ENCODE data around the gene PDE6C. TPM values are rescaled to one million over a fixed set of nuclear protein-coding genes. Genes with fewer than 3 reads are reported as not detected.

The PDE6C gene
- total RNA-seq, 1 donor from 2014 or later = not detected

GRCh38 chr10:93670372-93670771, 58.0 kb downstream of the PDE6C start:
- no peak overlapping the region for H3K4me3 Mint-ChIP-seq (ENCODE audit: unreplicated experiment)
- no peak for DNase-seq (ENCODE audit: low spot score)
- no peak for TF ChIP-seq CTCF (IDR thresholded peaks at IDR 0.05; ENCODE audit: unreplicated experiment)
- H3K9me3 Mint-ChIP-seq (ENCODE audit: unreplicated experiment) = no peaks in the 10 kb centered on the region
- H3K4me1 Mint-ChIP-seq (ENCODE audit: unreplicated experiment) = no peaks in the 10 kb centered on the region
- H3K27ac Mint-ChIP-seq (ENCODE audit: unreplicated experiment) = no peak overlapping the region
- H3K27me3 Mint-ChIP-seq (ENCODE audit: unreplicated experiment) = no peaks in the 10 kb centered on the region
- H3K36me3 Mint-ChIP-seq (ENCODE audit: low read depth, unreplicated experiment) = peaks cover 7% of the 10 kb centered on the region

- DNase-seq (ENCODE audit: low spot score) = no peak
- Mint-ChIP-seq H3K4me1 (ENCODE audit: unreplicated experiment) (no peaks in the 10 kb centered on the region), H3K27me3 (ENCODE audit: unreplicated experiment) (no peaks in the 10 kb centered on the region), H3K4me3 (ENCODE audit: unreplicated experiment) (no peak overlapping the region), H3K9me3 (ENCODE audit: unreplicated experiment) (no peaks in the 10 kb centered on the region), H3K36me3 (ENCODE audit: low read depth, unreplicated experiment) (peaks cover 7% of the 10 kb centered on the region), H3K27ac (ENCODE audit: unreplicated experiment) (no peak overlapping the region)
- TF ChIP-seq CTCF (IDR thresholded peaks at IDR 0.05; ENCODE audit: unreplicated experiment) = no peak
These were observed 58.7 kb downstream of the PDE6C start for GRCh38 chr10:93671042-93671441.

- H3K27ac Mint-ChIP-seq (ENCODE audit: unreplicated experiment) = no peak overlapping the region
- no peak for TF ChIP-seq CTCF (IDR thresholded peaks at IDR 0.05; ENCODE audit: unreplicated experiment)
- no peaks in the 10 kb centered on the region for H3K9me3 Mint-ChIP-seq (ENCODE audit: unreplicated experiment)
- H3K4me3 Mint-ChIP-seq (ENCODE audit: unreplicated experiment) = no peak overlapping the region
- H3K4me1 Mint-ChIP-seq (ENCODE audit: unreplicated experiment) = peaks cover 4% of the 10 kb centered on the region
- DNase-seq (ENCODE audit: low spot score) = no peak
- H3K27me3 Mint-ChIP-seq (ENCODE audit: unreplicated experiment) = no peaks in the 10 kb centered on the region
- peaks cover 7% of the 10 kb centered on the region for H3K36me3 Mint-ChIP-seq (ENCODE audit: low read depth, unreplicated experiment)
These were observed 59.8 kb downstream of the PDE6C start for GRCh38 chr10:93672022-93672678.

GRCh38 chr10:93672890-93673289, 60.6 kb downstream of the PDE6C start:
- DNase-seq (ENCODE audit: low spot score) = no peak
- no peak overlapping the region for H3K27ac Mint-ChIP-seq (ENCODE audit: unreplicated experiment)
- H3K4me3 Mint-ChIP-seq (ENCODE audit: unreplicated experiment) = no peak overlapping the region
- H3K4me1 Mint-ChIP-seq (ENCODE audit: unreplicated experiment) = peaks cover 9% of the 10 kb centered on the region
- no peaks in the 10 kb centered on the region for H3K27me3 Mint-ChIP-seq (ENCODE audit: unreplicated experiment)
- H3K9me3 Mint-ChIP-seq (ENCODE audit: unreplicated experiment) = no peaks in the 10 kb centered on the region
- H3K36me3 Mint-ChIP-seq (ENCODE audit: low read depth, unreplicated experiment) = peaks cover 7% of the 10 kb centered on the region
- no peak for TF ChIP-seq CTCF (IDR thresholded peaks at IDR 0.05; ENCODE audit: unreplicated experiment)

GRCh38 chr10:93673791-93674190, 61.5 kb downstream of the PDE6C start:
- Mint-ChIP-seq H3K4me1 (ENCODE audit: unreplicated experiment) (peaks cover 9% of the 10 kb centered on the region), H3K4me3 (ENCODE audit: unreplicated experiment) (no peak overlapping the region), H3K36me3 (ENCODE audit: low read depth, unreplicated experiment) (peaks cover 3% of the 10 kb centered on the region), H3K27me3 (ENCODE audit: unreplicated experiment) (no peaks in the 10 kb centered on the region), H3K27ac (ENCODE audit: unreplicated experiment) (no peak overlapping the region), H3K9me3 (ENCODE audit: unreplicated experiment) (no peaks in the 10 kb centered on the region)
- DNase-seq (ENCODE audit: low spot score) = no peak
- TF ChIP-seq CTCF (IDR thresholded peaks at IDR 0.05; ENCODE audit: unreplicated experiment) = no peak
